Lung microvascular endothelial cell (primary cell): ENCODE measurements around the gene SEL1L. TPM values are rescaled to one million over a fixed set of nuclear protein-coding genes. Genes with fewer than 3 reads are reported as not detected.

ENCODE experiments used
- total RNA-seq: library from RNA; depleted of rRNA; stranded (reverse); fragments of >200 nt; gene quantifications from 2 replicates; pipeline ENCODE4 v1.2.1, GENCODE V29; 2014

The SEL1L gene
- total RNA-seq, 1 donor from 2014 or later = 63.3 TPM

Other genes starting within 250 kb of the SEL1L start
- 49.0 and 175 TPM in 2 replicates for gene STON2, start 133.5 kb downstream of the SEL1L start, total RNA-seq